Mammary epithelial cell (primary cell): ENCODE measurements around the gene MARK1.

ENCODE experiments used
- EZH2 ChIP-seq: IDR thresholded peaks from 2 replicates; pipeline ENCODE4 v1.6.1; 2012; ENCODE audit warnings: low read length, inconsistent platforms, borderline replicate concordance
- TF ChIP-seq, protein P1 (sequence below), 2 donors: IDR thresholded peaks in 1 of 2; conservative IDR thresholded peaks in 1 of 2; 2 replicates each; pipeline ENCODE4 v1.5.1; 2011 to 2012; ENCODE audit warnings: inconsistent platforms in 2 of 2, low read length in 2 of 2, mild to moderate bottlenecking in 2 of 2, control low read depth in 1 of 2, low read depth in 1 of 2; ENCODE audit not compliant: insufficient read depth in 1 of 2; ENCODE audit errors: extremely low read depth in 1 of 2

DNA sequence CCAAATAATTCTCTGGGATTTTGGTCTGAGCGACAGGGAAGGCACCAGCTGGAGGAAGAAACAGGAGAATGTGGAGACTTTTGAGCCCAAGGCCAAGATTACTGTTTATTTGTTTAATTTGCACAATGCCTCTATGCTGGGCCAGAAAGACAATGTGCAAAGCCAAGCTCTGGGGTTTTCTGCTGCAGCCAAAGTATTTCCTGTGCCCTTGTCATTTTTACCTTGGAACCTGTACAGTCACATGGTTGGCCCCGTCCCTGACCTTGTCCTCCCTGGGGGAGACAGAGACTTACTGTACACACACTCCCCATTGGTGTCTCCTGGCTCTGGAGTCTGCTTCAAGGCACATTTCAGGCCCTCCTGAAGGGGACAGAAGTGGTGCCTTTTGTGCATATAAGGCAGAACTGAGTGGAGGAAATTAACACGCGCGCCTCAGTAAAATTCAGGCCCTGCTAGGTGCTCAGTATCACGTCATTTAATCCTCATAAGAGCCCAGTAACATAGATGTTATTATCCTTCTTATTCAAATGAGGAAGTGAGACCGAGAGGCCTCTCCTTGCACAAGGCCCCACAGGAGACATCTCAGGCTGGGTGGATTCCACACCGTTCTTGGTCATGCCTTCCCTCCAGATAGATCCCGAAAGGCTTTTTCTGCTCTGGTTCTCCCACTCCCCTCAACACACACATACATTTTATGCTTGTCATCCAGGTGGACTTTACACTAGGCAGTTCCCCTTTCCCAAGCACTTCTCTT, 183.3 kb downstream of the MARK1 start:
- TF ChIP-seq, protein P1, sequence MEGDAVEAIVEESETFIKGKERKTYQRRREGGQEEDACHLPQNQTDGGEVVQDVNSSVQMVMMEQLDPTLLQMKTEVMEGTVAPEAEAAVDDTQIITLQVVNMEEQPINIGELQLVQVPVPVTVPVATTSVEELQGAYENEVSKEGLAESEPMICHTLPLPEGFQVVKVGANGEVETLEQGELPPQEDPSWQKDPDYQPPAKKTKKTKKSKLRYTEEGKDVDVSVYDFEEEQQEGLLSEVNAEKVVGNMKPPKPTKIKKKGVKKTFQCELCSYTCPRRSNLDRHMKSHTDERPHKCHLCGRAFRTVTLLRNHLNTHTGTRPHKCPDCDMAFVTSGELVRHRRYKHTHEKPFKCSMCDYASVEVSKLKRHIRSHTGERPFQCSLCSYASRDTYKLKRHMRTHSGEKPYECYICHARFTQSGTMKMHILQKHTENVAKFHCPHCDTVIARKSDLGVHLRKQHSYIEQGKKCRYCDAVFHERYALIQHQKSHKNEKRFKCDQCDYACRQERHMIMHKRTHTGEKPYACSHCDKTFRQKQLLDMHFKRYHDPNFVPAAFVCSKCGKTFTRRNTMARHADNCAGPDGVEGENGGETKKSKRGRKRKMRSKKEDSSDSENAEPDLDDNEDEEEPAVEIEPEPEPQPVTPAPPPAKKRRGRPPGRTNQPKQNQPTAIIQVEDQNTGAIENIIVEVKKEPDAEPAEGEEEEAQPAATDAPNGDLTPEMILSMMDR (conservative IDR thresholded peaks at IDR 0.05 in 1 of 2, IDR thresholded peaks at IDR 0.05 in 1 of 2; ENCODE audit: extremely low read depth in 1 of 2, insufficient read depth in 1 of 2, low read depth in 1 of 2, low read length in 2 of 2), result no peak
- no peak for TF ChIP-seq EZH2
